SH-SY5Y (cell line): ENCODE measurements around the gene ATP6V1B1.

Source experiments
- GATA2 ChIP-seq: IDR thresholded peaks from 2 replicates; pipeline ENCODE4 v1.6.1; 2011; ENCODE audit warnings: mild to moderate bottlenecking, low read depth, low read length
- GATA3 ChIP-seq: IDR thresholded peaks from 2 replicates; pipeline ENCODE4 v1.6.1; 2011; ENCODE audit warnings: low read depth, mild to moderate bottlenecking, low read length, moderate library complexity

- TF ChIP-seq GATA3 (no peak), GATA2 (no peak)
These were observed 31.9 kb upstream of the ATP6V1B1 start for GRCh38 chr2:70903641-70904340.
